Activated CD4-positive, alpha-beta T cell treated with anti-CD3 and anti-CD28 coated beads for 24 hours (primary cell): ENCODE measurements around the gene APBB2.

Experiments used
- DNase-seq, 2 donors: peaks; one replicate each; pipeline ENCODE4 v3.0.0-alpha.2; 2020; ENCODE audit warnings: low read depth in 2 of 2

Gene APBB2

GRCh38 chr4:41189666-41190065 is 24.7 kb downstream of the APBB2 start:
- no peak for DNase-seq

GRCh38 chr4:41189076-41189475 is 25.3 kb downstream of the APBB2 start:
- no peak for DNase-seq

GRCh38 chr4:41185614-41186592 is 28.4 kb downstream of the APBB2 start:
- no peak for DNase-seq

GRCh38 chr4:41184009-41184408 is 30.3 kb downstream of the APBB2 start:
- DNase-seq, result no peak

GRCh38 chr4:41183021-41183553 is 31.3 kb downstream of the APBB2 start:
- no peak for DNase-seq

GRCh38 chr4:41181037-41181436 is 33.3 kb downstream of the APBB2 start:
- DNase-seq, result no peak

- no peak for DNase-seq
Measured at GRCh38 chr4:41179498-41180195, 34.7 kb downstream of the APBB2 start.

- DNase-seq, result no peak
Measured at GRCh38 chr4:41178372-41179370, 35.7 kb downstream of the APBB2 start.

- DNase-seq, result no peak
Measured at GRCh38 chr4:41177016-41177415, 37.3 kb downstream of the APBB2 start.

GRCh38 chr4:41176340-41176739 is 38.0 kb downstream of the APBB2 start:
- no peak for DNase-seq

- DNase-seq, result no peak
Measured at GRCh38 chr4:41175794-41176193, 38.5 kb downstream of the APBB2 start.

GRCh38 chr4:41174444-41174843 is 39.9 kb downstream of the APBB2 start:
- no peak for DNase-seq

GRCh38 chr4:41172786-41173185 is 41.6 kb downstream of the APBB2 start:
- no peak for DNase-seq

GRCh38 chr4:41169256-41169800 is 45.0 kb downstream of the APBB2 start:
- DNase-seq, result no peak

- DNase-seq, result no peak
Measured at GRCh38 chr4:41167191-41167590, 47.2 kb downstream of the APBB2 start.

GRCh38 chr4:41164405-41164804 is 49.9 kb downstream of the APBB2 start:
- no peak for DNase-seq

GRCh38 chr4:41161355-41161754 is 53.0 kb downstream of the APBB2 start:
- no peak for DNase-seq

- no peak for DNase-seq
Measured at GRCh38 chr4:41160856-41161255, 53.5 kb downstream of the APBB2 start.

GRCh38 chr4:41160012-41160789 is 54.1 kb downstream of the APBB2 start:
- no peak for DNase-seq

GRCh38 chr4:41158756-41159155 is 55.6 kb downstream of the APBB2 start:
- DNase-seq, result no peak
